Endodermal cell (in vitro differentiated cells): ENCODE data around the gene FASLG. TPM values are rescaled to one million over a fixed set of nuclear protein-coding genes. Genes with fewer than 3 reads are reported as not detected.

Source experiments
- DNase-seq: peaks from one replicate; pipeline ENCODE4 v3.0.0-alpha.2; 2017
- H3K27ac ChIP-seq: 2 replicates; pipeline ENCODE4 v1.5.1; 2013; ENCODE audit warnings: mild to moderate bottlenecking, low read depth, low read length, moderate library complexity
- H3K27me3 ChIP-seq: 2 replicates; pipeline ENCODE4 v1.6.1; 2013; ENCODE audit warnings: mild to moderate bottlenecking, low read length, moderate library complexity; ENCODE audit not compliant: insufficient read depth, control insufficient read depth, poor library complexity, severe bottlenecking
- H3K36me3 ChIP-seq: 2 replicates; pipeline ENCODE4 v1.7.0; 2013; ENCODE audit warnings: mild to moderate bottlenecking, low read length, moderate library complexity; ENCODE audit not compliant: control insufficient read depth, insufficient read depth
- H3K4me1 ChIP-seq: one replicate; pipeline ENCODE4 v1.7.0; 2013; ENCODE audit warnings: low read length; ENCODE audit not compliant: control insufficient read depth, insufficient read depth
- H3K4me3 ChIP-seq: 2 replicates; pipeline ENCODE4 v1.5.1; 2013; ENCODE audit warnings: mild to moderate bottlenecking, low read length, moderate library complexity
- H3K9ac ChIP-seq: 2 replicates; pipeline ENCODE4 v1.6.1; 2013; ENCODE audit warnings: mild to moderate bottlenecking, low read length, moderate library complexity; ENCODE audit not compliant: poor library complexity, severe bottlenecking; ENCODE audit errors: extremely low read depth
- H3K9me3 ChIP-seq: 2 replicates; pipeline ENCODE4 v1.6.1; 2013; ENCODE audit warnings: mild to moderate bottlenecking, low read length, moderate library complexity; ENCODE audit not compliant: control insufficient read depth
- H3K27ac Mint-ChIP-seq: 2 replicates; pipeline ENCODE4 v1.8.0; 2020; ENCODE audit warnings: mixed read lengths
- H3K27me3 Mint-ChIP-seq: 2 replicates; pipeline ENCODE4 v1.8.0; 2021; ENCODE audit warnings: mild to moderate bottlenecking, mixed read lengths; ENCODE audit not compliant: insufficient read depth
- H3K36me3 Mint-ChIP-seq: 2 replicates; pipeline ENCODE4 v1.8.0; 2020; ENCODE audit warnings: low read depth, mixed read lengths
- H3K4me1 Mint-ChIP-seq: 2 replicates; pipeline ENCODE4 v1.8.0; 2020; ENCODE audit warnings: mixed read lengths
- H3K4me3 Mint-ChIP-seq: 2 replicates; pipeline ENCODE4 v1.8.0; 2020; ENCODE audit warnings: mild to moderate bottlenecking, moderate library complexity, mixed read lengths
- H3K9me3 Mint-ChIP-seq: 2 replicates; pipeline ENCODE4 v1.8.0; 2020; ENCODE audit warnings: mild to moderate bottlenecking, mixed read lengths
- WGBS, 2 experiments: methylation state at CpG; one replicate each; pipeline versions ENCODE4 v1.1.5 to v1.1.7; 2013; ENCODE audit warnings: missing lambda C conversion rate in 2 of 2, mixed read lengths in 1 of 2; ENCODE audit not compliant: insufficient coverage in 1 of 2, insufficient read length in 1 of 2; 5-methylcytosine and 5-hydroxymethylcytosine counted together
- total RNA-seq, 2 donors: library from RNA; stranded (reverse); fragmentation: NEBNext Ultra II Directional in 1 of 2; extraction: Animal tissue kit (Norgen Biotek cat#: 25700) in 1 of 2; gene quantifications; 2 replicates in 1 of 2; 3 replicates in 1 of 2; pipeline ENCODE4 v1.2.1, GENCODE V29; 2021
- TF ChIP-seq, protein P1 (sequence below): fragments of 200-600 bp; sonication (generic); conservative IDR thresholded peaks from 2 replicates; pipeline ENCODE4 v1.5.0; 2021; ENCODE audit warnings: antibody characterized with exemption, mild to moderate bottlenecking

FASLG gene
- total RNA-seq, 2 donors from 2014 or later, result not detected

DNA sequence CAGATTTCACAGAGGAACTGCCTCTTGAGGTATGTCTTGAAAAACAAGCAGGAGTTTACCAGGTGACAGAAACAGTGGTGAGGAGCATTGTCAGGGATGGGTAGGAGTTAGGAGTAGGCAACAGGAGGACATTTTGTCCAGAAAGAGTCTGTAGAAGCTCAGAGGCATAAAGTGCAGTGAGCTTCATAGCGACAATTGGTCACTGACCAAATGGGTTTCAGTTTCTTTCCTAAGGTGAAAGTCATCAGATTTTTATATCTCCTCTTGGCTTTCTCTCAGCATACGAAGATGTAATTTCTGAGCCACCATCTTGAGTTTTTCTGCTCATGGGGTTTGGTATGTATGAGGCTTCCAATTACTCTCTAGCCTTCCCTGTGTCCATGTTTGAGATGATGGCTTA, 29.3 kb upstream of the FASLG start:
- Mint-ChIP-seq H3K27ac (no peak overlapping the region), H3K36me3 (peaks cover 6% of the 10 kb centered on the region), H3K9me3 (peaks cover 29% of the 10 kb centered on the region), H3K27me3 (no peaks in the 10 kb centered on the region), H3K4me1 (peaks cover 4% of the 10 kb centered on the region), H3K4me3 (no peak overlapping the region)
- no peak for DNase-seq
- H3K27ac ChIP-seq, result no peak overlapping the region
- H3K36me3 ChIP-seq, result no peaks in the 10 kb centered on the region
- H3K9me3 ChIP-seq, result peaks cover 24% of the 10 kb centered on the region
- H3K27me3 ChIP-seq, result no peaks in the 10 kb centered on the region
- H3K9ac ChIP-seq, result no peak overlapping the region
- WGBS, 2 experiments, result 87 to 100% methylated on average over 2 of the region's 2 CpGs
- no peak overlapping the region for H3K4me3 ChIP-seq
- TF ChIP-seq, protein P1, sequence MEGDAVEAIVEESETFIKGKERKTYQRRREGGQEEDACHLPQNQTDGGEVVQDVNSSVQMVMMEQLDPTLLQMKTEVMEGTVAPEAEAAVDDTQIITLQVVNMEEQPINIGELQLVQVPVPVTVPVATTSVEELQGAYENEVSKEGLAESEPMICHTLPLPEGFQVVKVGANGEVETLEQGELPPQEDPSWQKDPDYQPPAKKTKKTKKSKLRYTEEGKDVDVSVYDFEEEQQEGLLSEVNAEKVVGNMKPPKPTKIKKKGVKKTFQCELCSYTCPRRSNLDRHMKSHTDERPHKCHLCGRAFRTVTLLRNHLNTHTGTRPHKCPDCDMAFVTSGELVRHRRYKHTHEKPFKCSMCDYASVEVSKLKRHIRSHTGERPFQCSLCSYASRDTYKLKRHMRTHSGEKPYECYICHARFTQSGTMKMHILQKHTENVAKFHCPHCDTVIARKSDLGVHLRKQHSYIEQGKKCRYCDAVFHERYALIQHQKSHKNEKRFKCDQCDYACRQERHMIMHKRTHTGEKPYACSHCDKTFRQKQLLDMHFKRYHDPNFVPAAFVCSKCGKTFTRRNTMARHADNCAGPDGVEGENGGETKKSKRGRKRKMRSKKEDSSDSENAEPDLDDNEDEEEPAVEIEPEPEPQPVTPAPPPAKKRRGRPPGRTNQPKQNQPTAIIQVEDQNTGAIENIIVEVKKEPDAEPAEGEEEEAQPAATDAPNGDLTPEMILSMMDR, result no peak
- H3K4me1 ChIP-seq, result no peaks in the 10 kb centered on the region

DNA sequence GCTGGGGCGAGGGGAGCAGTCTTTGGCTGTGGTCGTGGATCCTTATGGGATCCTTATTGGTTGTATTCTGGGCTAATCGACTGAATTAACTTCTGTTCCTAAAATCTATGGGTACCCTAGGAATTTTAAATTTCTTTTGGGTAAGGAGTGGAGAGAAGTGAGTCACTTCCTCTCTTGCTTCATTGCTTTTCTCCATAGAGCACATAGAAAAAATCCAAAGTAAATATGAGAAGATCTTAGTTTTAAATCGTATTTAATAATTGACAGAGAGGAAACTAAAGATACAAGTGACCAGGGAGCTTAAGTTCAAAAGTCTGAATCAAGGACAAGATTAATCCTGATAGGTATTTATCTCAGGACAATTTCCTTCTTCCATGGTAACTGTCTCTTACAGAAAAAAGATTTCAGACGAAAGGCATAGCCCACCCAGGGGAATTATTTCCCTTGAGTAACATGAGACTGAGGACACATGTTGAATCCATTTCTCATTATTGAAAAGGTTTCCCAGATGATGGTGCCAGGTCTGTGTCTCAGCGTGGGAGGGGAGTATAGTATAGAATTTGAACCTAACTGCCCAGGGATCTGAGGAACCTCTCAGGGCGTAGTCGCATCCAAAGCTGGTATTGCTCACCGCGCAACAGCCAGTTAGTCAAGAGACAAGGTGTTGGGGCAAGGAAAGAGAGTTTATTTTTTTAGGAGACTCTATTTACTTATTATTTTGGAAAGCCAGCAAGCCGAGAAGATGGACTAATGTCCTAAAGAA, 28.7 kb upstream of the FASLG start:
- Histone ChIP-seq H3K4me3 (no peak overlapping the region), H3K27ac (no peak overlapping the region), H3K9ac (no peak overlapping the region), H3K9me3 (peaks cover 24% of the 10 kb centered on the region), H3K4me1 (no peaks in the 10 kb centered on the region), H3K36me3 (no peaks in the 10 kb centered on the region), H3K27me3 (no peaks in the 10 kb centered on the region)
- WGBS, 2 experiments, result 93 to 94% methylated on average over 7 to 11 of the region's 11 CpGs
- Mint-ChIP-seq H3K27me3 (no peaks in the 10 kb centered on the region), H3K9me3 (peaks cover 29% of the 10 kb centered on the region), H3K36me3 (peaks cover 6% of the 10 kb centered on the region), H3K4me1 (peaks cover 4% of the 10 kb centered on the region), H3K4me3 (no peak overlapping the region), H3K27ac (no peak overlapping the region)
- no peak for DNase-seq
- TF ChIP-seq, protein P1, result no peak

DNA sequence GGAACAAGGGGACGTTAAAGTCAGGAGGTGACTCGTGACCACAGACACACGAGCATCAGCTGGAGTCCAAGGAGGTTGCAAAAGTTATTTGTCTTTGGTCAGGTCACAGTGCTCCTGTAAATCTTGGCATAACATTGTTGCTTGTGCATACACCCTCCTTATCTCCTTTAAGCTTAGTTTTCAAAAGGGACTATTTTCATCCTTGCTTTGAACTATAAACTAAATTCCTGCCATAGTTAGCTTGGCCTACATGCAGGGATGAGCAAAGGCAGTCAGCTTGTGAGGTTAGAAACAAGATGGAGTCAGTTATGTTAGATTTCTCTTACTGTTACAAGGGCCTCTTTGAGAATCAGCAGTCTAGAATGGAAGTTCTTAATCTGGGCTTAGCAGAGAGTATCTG, 28.0 kb upstream of the FASLG start:
- no peak overlapping the region for H3K4me3 Mint-ChIP-seq
- peaks cover 24% of the 10 kb centered on the region for H3K9me3 ChIP-seq
- TF ChIP-seq, protein P1, result no peak
- H3K4me1 ChIP-seq, result no peaks in the 10 kb centered on the region
- H3K27ac ChIP-seq, result no peak overlapping the region
- no peaks in the 10 kb centered on the region for H3K27me3 Mint-ChIP-seq
- H3K4me1 Mint-ChIP-seq, result peaks cover 4% of the 10 kb centered on the region
- H3K9me3 Mint-ChIP-seq, result peaks cover 29% of the 10 kb centered on the region
- no peaks in the 10 kb centered on the region for H3K27me3 ChIP-seq
- DNase-seq, result no peak
- no peak overlapping the region for H3K4me3 ChIP-seq
- no peaks in the 10 kb centered on the region for H3K36me3 ChIP-seq
- H3K36me3 Mint-ChIP-seq, result peaks cover 6% of the 10 kb centered on the region
- H3K9ac ChIP-seq, result no peak overlapping the region
- WGBS, 2 experiments, result 88 to 94% methylated on average over 3 of the region's 3 CpGs
- no peak overlapping the region for H3K27ac Mint-ChIP-seq
